NCI-H2196 treated with DMSO at 0.1 percent for 48 hours (cell line): Measurements from ENCODE around the gene TTYH3.

Experiments used
- DNase-seq: peaks from one replicate; lab custom pipeline; 2025; ENCODE audit not compliant: unreplicated experiment; lab: John Stamatoyannopoulos, UW

Gene TTYH3

DNA sequence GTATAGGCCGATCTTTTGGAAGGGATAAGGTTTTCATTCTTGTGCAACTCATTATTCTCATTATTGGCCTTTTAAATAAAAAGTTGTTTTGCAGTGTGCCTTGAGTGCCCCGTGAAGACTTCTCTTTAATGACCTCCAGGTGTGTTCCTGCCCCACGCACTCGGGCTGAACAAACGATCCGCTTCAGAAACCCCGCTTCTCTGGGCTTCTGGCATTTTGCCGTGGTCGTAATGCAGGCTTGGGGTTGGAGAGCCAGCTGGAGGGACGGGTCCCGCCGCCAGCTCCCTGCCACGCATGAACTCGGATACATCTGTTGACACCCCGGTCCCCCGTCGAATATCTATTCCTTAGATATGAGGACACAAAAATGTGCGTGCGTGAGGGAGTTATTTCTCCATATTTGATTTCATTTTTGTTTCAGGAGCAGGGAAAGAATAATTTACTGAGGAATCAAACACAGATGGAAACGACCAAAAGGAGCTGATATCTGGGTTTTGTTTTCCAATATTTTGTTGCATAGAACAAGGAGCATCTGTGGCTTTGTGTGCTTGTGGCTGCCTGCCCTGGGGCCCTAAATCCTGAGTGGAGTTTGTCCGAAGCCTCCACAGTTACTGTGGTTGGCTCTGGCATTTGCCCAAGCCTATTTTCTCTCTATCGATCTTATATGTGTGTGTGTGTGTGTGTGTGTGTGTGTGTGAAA lies 17.0 kb upstream of the TTYH3 start:
- DNase-seq: no peak

DNA sequence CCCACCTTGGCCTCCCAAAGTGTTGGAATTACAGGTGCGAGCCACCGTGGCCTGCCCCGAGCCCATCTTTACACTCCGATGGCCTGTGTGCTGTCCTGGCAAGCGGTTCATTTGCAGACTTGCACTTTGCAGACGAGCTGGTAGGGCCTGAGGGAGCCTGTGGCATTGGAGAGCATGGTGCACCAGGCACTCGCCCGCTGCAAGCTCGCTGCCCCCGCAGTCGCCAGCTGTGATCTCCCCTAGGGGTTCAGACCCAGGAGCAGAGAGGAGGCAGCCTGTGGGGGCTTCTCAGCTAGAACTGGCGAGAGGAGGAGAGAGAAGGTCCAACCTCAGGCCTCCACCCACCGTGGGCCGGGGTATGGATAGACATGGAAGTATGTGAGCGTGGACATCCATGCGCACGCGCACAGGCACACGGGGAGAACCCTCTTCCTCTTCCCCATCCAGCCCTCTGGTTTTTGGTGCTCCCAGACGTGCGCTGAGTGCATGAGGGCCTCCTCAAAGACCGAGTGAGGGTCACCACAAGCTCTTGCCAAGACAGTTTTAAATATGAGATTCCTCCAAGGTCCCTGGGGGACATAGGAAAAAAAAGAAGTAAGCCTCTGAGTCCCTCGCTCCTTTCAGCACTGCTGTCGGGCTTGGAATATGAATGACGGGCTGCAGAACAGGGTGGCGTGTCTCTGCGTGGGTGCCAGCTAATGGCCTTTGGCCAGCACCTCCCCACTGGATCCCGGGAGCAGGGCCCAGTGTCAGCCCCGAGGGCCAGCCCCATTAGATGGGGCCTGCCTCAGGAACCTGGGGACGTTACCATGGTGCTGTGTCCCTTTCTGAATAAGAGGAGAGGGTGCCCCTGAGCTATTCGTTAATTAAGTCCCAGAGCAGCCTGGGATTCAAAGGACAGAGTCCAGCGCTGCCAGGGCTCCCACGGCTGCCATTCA lies 15.1 kb upstream of the TTYH3 start:
- DNase-seq: no peak

DNA sequence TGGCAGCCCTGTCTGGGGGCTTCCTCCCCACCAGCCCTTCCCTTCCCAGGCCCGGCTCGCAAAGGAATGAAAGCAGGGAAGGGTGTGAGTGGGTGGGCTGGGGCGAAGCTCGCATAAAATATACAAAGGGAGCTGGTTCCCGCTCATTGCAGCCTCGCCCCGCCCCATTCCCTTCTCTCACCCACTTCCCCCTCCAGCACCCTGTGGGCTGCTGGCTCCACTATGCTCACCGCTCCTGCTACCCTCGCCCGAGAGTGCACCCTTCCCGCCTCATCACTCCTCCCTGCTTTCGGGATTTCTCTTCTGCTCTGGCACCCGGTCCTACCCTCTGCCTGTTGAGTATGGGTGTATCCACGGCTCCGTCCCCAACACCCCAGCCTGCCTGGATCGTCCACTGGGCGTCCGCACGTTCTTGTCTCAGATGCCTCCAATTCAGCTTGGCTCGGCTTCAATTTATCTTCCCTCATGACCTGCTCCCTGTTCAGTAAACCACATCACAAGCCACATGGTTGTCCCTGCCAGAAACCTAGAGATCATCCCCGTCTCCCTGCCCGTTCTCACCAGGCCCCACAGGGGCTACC lies 14.4 kb upstream of the TTYH3 start:
- DNase-seq: no peak

DNA sequence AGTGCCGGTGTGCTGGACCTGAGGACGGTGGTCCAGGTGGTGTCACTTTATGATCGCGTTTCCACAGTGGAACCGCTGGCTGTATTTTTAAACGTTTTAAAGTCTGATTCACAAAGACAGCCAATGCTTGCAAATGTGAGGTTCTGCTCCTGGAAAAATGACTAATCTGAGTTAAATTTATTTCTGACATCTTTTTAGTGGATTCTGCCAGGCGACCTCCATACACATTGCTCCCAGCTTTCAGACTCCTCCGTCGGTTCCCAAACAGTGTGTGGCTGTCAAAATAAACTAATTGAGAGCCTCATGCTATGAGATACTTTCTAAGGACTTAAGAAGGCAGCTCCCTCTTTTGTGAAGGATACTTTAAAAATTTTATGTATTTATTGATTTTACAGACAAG lies 12.7 kb upstream of the TTYH3 start:
- no peak for DNase-seq

DNA sequence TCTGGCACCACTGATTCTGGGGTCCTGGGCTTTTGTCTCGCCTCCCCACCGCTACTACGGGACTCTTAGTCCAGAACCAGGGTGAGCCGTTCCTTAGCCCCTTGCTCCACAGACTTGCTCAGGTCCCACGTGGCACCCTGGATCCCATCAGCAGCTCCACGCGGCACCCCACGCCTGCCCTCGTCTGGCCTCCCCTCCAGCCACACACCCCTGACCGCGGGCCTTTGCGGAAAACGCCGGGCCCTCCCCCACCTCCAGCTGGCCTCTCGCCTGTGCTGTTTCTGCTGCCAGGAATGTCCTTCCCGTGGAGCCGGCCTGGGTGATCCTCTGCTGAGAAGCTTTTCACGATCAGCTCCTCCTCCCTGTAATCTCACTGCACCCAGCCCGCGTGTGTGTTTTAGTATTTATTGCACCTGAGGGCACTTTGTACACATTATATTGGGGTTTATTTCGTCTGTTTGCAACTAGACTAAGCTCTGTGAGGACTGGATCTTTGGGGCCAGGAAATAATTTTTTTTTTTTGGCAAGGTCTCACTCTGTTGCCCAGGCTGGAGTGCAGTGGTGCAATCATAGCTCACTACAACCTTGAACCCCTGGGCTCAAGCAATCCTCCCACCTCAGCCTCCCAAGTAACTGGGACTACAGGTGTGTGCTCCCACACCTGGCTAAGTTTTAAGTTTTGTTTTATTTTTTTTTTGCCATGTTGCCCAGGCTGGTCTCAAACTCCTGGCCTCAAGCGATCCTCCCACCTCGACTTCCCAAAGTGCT lies 10.5 kb upstream of the TTYH3 start:
- DNase-seq: no peak

DNA sequence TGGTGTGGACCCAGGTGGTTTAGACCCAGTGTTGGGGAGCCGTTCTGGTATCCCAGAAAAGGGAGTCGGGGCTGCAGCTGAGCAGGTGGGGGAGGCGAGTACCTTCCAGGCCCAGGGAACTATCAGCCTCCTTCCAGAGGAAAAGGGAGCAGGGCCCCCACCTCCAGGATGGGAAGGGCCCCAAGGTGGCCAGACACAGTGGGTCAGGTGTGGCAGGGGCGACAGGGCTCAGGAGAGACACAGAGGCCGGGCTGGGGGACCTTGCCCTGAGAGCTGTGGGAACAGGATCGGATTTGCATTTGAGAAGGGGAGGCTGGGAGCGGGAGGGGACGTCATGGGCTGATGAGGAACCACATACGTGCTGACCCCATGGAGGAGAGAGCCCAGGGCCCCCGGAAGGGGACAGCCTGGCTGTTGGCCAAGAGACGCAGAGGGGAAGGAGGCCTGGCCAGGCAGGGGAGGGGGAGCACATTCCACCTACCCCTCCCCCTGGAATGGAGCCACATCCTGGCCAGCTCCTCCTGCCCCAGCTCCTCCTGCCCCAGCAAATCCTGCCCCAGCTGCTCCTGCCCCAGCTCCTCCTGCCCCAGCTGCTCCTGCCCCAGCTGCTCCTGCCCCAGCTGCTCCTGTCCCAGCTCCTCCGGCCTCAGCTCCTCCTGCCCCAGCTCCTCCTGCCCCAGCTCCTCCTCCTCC lies 9.7 kb upstream of the TTYH3 start:
- DNase-seq: no peak

DNA sequence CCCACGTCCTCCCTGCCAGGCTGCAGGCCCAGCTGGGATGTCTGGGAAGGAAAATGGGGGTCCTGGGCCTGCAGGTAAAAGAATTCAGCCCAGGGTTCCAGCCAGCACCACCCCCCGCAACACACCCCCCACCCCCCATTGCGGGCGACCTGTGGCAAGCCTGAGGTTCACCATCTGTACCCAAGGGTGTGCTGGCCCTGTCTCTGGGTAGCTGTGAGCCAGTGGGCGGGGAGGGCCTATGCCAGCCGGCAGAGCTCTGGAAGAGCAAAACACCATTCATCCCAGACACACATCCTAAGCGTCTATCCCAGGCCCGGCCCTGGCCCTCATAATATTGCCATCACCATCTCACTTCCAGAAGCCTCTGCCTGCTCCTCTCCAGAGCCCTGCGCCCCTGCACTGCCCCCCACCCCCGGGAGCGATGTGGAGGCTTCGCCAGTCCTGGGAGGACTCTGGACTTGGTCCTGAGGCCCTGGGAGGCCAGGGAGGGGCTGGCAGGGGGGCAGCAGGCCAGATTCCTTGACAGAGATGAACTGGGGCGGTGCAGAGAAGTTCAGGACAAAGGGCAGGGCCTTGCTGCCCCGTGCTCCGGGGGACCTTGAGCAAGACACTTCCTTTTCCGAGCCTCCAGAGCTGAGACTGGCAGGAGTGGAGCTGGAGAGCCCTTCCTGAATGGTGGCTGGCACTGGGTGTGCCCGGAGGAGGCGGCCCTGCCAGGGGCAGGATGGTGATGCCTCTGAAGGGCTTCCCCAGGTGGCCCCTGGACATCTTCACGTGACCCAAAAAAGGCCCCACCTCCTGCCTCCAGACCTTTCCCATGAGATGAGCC lies 8.7 kb upstream of the TTYH3 start:
- DNase-seq: no peak

DNA sequence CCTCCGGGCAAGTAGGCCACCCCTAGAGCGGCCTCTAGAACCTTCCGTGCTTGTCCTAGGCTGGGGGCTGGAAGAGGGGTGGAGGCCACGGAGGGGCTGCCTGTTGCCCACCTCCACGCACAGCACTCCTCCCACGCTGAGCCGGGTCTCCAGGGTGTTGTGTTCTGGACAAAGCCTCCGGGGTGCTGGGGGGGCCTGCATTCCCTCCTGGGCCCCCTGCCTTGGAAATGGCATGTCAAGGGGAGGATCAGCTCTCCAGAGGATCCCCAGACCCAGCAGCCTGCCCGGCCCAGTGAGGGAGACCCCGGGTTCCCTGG lies 8.1 kb upstream of the TTYH3 start:
- DNase-seq: no peak

DNA sequence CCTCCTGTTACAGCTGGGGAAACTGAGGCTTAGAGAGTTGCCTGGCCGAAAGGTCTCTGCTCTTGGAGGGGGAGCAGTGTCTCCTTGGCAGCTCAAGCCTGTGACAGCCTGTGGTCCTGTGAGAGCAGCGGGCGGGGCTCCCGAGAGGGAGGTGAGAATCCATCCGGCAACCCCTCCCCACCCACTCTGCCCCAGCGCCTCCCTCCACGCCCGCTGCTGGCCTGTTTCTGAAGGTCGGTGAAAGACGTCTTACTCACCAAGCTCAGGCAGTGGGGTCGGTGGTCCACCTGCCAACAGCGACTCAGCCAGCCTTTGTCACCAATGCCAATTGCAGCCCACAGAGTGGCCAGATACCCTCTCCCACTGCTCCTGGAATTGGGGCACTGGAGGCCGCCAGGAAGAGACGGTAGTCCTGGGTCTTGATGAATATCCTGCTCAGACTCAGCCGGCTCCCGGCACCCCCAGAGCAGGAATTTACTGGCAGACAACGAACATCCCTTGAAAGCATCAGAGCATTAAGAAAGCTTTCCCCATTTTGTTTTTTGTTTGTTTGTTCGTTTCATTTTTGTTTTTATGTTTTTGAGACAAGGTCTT lies 7.4 kb upstream of the TTYH3 start:
- no peak for DNase-seq

DNA sequence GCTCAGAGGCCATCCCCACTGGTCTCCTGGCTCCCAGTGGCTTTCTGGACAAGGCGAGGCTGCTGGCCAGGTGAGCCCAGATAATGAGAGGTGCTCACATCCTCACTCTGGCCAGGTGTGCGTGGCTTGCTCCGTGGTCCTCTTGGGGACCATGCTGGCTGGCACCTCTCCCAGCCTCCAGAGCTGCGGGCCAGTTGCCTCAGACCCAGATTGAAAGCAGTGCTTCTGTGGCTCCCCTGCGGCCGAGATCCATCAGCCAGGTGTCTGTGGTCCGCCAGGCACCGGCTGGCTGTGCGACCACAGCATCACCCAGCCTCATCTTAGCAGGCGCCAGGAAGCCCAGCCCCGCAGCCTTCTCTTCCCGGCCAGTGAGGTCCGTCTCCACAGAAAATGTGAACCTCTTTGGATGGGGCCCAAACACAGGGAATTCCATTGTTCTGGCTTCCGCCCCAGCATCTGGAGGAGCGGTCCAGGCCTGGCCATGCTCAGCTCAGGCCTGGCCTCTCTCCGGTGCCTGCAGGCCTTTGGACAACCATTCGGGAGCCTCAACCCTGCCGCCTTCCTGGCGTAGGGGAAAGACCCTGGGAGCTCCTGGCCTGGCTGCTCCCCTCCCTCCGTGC lies 5.2 kb upstream of the TTYH3 start:
- DNase-seq: no peak

DNA sequence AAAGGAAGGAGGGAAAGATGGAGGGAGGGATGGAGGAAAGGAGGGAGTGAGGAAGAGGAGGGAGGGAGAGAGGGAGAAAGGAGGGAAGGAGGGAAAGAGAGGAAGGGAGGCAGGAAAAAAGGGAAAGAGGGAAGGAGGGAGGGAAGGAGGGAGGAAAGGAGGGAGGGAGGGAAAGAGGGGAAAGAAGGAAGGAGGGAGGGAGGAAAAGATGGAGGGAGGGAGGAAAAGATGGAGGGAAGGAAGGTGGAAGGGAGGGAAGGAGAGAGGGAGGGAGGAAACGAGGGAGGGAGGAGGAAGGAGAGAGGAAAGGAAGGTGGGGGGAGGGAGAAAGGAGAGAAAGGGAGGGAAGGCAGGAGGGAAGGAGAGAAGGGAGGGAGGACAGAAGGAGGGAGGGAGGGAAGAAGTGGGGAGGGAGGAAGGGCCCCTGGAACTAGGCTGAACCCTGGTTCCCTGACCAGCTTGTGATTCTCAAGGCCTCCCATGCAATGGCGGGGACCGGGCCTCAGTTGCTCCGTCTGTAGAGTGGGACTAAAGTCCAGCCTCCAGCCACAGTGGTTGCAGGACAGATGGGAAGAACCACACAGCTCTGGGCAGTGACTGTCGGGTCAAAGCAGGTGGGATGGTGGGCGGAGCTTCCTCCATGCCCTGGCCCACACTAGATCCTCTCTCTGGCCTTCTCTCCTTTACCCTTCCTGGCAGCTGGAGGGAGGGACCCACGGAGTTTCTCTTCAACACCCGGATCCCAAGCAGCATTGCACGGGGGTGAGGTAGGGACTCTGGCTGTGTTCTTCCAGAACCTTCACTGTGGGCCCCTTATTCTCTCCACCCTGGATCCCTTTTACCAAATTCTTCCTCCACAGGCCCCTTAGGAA lies 4.3 kb upstream of the TTYH3 start:
- no peak for DNase-seq

DNA sequence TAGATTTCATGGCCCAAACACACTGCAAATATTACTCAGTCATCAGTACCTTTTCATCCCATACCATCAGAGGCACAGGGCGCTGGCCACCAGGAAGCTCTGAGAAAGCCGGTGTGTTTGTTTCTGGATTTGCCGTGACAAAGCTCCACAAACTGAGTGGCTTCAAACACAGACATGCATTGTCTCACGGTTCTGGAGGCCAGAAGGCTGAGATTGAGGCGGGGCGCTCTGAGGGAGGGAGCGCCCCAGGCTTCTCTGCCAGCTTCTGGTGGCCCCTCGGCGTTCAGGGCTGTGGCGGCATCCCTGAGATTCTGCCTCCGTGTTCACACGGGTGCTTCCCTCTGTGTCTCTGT lies 3.7 kb upstream of the TTYH3 start:
- no peak for DNase-seq

DNA sequence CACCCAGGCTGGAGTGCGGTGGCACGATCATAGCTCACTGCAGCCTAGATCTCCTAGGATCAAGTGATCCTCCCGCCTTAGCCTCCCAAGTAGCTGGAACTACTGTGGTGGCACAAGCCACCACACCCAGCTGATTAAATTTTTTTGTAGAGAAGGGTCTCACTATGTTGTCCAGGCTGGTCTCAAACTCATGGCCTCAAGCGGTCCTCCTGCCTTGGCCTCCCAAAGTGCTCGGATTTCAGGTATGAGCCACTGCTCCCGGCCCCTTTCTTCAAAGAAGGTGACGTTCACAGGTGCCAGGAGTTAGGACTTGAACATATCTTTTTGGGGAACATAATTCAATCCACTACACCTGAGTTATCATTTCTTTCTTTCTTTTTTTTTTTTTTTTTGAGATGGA lies 2.9 kb upstream of the TTYH3 start:
- DNase-seq: no peak

DNA sequence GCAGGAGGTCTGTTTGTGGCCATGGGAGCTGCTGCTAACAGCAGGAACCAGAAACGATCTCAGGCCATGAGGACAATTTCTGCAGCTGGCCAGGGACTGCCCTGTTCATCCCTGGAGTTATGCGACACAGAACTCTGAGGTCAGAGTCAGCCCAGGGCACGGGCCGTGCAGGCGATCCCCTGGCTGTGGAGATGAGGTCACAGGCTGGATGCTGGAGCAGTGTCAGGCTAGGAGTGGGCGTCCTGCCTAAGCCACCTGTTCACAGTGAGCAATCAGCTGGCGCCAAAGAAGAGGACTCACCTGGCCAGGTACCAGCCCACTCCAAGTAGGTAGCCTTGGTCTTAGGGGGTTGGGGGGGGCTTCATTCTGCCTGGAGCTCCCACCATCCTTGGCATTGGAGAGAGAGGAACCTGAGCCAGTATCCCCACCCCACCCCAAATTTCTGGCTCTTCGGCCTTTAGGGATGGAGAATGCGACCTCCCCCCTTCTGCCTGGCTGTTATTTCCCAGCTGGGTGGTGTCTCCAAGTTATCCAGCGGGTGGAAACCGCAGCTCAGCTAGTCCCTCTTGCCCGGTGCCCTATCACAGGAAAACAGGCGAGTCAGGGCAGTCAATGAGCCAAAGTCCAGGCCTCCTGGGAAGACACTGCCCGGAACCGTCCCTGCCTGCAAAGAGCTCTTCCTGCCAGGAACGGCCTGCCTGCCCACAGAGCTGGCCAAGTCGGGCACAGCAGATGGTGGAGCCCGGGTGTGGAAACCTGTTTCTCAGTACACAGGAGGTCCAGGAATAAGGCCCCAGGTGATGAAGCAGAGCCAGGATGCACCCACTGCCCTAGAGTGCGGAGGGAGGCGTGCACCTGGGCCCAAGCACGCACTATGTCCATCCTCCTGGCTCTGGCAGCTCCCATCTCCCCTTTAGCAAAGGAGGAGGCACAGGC lies 1.8 kb upstream of the TTYH3 start:
- DNase-seq: peak; percentile 14

DNA sequence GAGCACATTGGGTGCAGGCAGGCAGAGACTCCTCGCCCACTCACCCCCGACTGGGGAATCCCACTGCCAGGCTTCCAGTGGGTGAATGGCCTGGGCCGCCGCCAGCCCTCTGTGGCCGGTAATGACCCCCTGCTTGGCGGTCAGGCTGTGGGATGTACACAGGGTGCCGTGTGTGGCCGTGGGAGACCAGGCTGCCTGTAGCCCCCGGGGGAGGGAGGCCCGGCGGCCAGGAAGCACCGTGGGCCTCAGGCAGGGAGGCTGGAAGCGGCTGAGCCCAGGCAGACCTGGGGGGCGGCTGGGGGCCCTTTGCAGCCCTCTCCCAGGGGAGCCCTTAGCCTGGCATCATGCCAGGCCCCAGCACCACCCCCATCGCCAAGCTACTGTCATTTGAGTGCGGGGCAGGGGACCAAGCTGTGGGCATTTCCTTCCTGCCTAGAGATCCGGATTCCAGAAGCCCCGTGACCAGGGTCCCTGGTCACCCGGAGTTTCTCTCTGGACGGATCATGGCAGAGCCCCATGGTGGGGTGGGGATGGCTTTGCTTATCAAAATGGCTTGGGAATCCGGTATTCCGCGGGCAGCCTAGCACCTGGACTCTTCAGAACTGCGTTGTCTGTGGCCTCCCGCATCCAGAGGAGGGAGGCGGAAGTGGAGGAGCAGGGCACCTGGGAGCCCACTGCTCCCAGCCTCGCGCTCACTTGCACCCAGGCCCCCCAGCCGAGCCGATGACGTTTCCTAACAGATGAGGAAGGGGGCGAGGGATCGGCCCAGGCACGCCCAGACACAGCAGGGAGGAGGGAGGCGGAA lies 1.1 kb downstream of the TTYH3 start:
- no peak for DNase-seq

DNA sequence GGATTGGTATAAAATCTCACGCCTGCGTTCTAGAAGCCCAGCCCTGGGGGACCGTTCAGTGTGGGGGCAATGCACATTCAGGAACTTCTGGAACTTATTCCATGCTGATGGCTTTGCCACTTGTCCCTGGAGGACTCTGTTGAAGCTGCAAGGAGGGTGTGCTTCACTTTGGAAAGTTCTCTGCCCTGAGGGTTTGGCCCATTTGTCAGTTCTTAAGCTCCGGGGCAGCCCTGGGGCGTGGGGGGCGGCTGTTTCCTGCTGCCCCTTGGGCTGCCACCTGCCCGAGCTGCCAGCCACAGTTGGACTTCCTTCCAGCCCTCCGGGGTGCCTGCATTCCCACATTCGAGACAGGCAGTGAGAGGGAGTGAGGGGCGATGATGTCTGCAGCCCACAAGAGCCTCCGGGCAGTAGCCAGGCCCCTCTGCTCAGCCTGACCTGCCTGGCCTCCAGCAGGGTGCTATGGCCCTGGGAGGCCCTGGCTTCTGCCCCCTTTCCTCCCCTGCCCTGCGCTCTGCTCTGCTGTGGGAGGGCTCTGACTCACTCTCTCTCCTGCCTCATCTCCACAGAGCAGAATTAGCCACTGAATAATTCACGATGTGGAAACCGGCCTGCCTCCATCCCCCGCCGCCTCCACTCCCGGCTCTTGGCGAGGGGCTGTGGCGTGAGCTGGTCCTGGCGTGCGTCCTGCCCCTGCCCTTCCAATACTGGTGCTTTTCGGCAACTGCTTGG lies 1.9 kb downstream of the TTYH3 start:
- no peak for DNase-seq
